Smooth muscle cell of the umbilical artery (primary cell): ENCODE measurements around the gene PLD5. TPM values are rescaled to one million over a fixed set of nuclear protein-coding genes. Genes with fewer than 3 reads are reported as not detected.

Experiments used
- total RNA-seq: library from RNA; depleted of rRNA; stranded (reverse); fragments of >200 nt; gene quantifications from 2 replicates; pipeline ENCODE4 v1.2.3, GENCODE V29; 2014

Gene PLD5
- under 0.01 and 0.59 TPM in 2 replicates for total RNA-seq

GRCh38 chr1:242524571-242525359, at the start of gene PLD5:
Gene PLD5, minus strand, starts transcription at chr1:242524697.

